OCI-LY1 (cell line): ENCODE data around the gene TMEM222.
A peak's percentile ranks its signal among the peaks of the same experiment; 100 is the strongest.

ENCODE experiments used
- H2AFZ ChIP-seq: fragments of 200-600 bp; sonication (generic), shearing (Covaris generic); 2 replicates; pipeline ENCODE4 v1.6.0; 2014; ENCODE audit warnings: antibody characterized with exemption, mild to moderate bottlenecking, low read length
- H3F3A ChIP-seq: fragments of 200-600 bp; sonication (generic), shearing (Covaris generic); 2 replicates; pipeline ENCODE4 v1.6.0; 2014; ENCODE audit warnings: mild to moderate bottlenecking, antibody characterized with exemption, low read length, moderate library complexity; ENCODE audit not compliant: insufficient read depth
- H3K27ac ChIP-seq: fragments of 200-600 bp; sonication (generic); 2 replicates; pipeline ENCODE4 v1.5.1; 2014; ENCODE audit warnings: low read length, mixed run types, mild to moderate bottlenecking, low read depth; ENCODE audit not compliant: poor library complexity, severe bottlenecking
- H3K27me3 ChIP-seq: fragments of 200-600 bp; sonication (generic); 2 replicates; pipeline ENCODE4 v1.6.0; 2014; ENCODE audit warnings: antibody characterized with exemption, mild to moderate bottlenecking, low read length, moderate library complexity; ENCODE audit not compliant: insufficient read depth
- H3K36me3 ChIP-seq: fragments of 200-600 bp; sonication (generic); 2 replicates; pipeline ENCODE4 v1.6.1; 2014; ENCODE audit warnings: mild to moderate bottlenecking, antibody characterized with exemption, low read length, moderate library complexity, mixed read lengths; ENCODE audit not compliant: insufficient read depth
- H3K4me1 ChIP-seq: fragments of 200-600 bp; sonication (generic); 2 replicates; pipeline ENCODE4 v1.5.1; 2014; ENCODE audit warnings: mild to moderate bottlenecking, low read length, moderate library complexity; ENCODE audit not compliant: insufficient read depth, severe bottlenecking
- H3K4me2 ChIP-seq: fragments of 200-600 bp; sonication (generic), shearing (Covaris generic); 2 replicates; pipeline ENCODE4 v1.6.1; 2014; ENCODE audit warnings: low read length
- H3K4me3 ChIP-seq: fragments of 200-600 bp; sonication (generic); 2 replicates; pipeline ENCODE4 v1.5.1; 2014; ENCODE audit warnings: low read length, low read depth, mild to moderate bottlenecking, mixed read lengths; ENCODE audit not compliant: poor library complexity, severe bottlenecking
- H3K79me2 ChIP-seq: fragments of 200-600 bp; shearing (Covaris generic); 2 replicates; pipeline ENCODE4 v1.6.1; 2016; ENCODE audit warnings: mixed run types, low read length, mixed read lengths; ENCODE audit not compliant: insufficient read depth
- H3K9ac ChIP-seq: fragments of 200-600 bp; sonication (generic), shearing (Covaris generic); 2 replicates; pipeline ENCODE4 v1.6.1; 2014; ENCODE audit warnings: mild to moderate bottlenecking, low read length, mixed read lengths
- H3K9me2 ChIP-seq: fragments of 200-600 bp; sonication (generic), shearing (Covaris generic); 2 replicates; pipeline ENCODE4 v1.6.1; 2014; ENCODE audit warnings: low read depth, mild to moderate bottlenecking, low read length, mixed read lengths
- H3K9me3 ChIP-seq: fragments of 200-600 bp; shearing (Covaris generic); 2 replicates; pipeline ENCODE4 v1.6.1; 2014; ENCODE audit warnings: low read length, mixed read lengths
- H4K20me1 ChIP-seq: fragments of 200-600 bp; sonication (generic), shearing (Covaris generic); 2 replicates; pipeline ENCODE4 v1.6.0; 2016; ENCODE audit warnings: mild to moderate bottlenecking, low read length; ENCODE audit not compliant: insufficient read depth
- EZH2 ChIP-seq: fragments of 200-600 bp; sonication (generic), shearing (Covaris generic); IDR thresholded peaks from 2 replicates; pipeline ENCODE4 v1.8.0; 2017; ENCODE audit warnings: borderline replicate concordance, mixed run types, mild to moderate bottlenecking, antibody characterized with exemption, low read length, moderate library complexity, mixed read lengths
- TF ChIP-seq, protein P1 (sequence below): fragments of 200-600 bp; sonication (generic), shearing (Covaris generic); IDR thresholded peaks from 2 replicates; pipeline ENCODE4 v1.5.1; 2017; ENCODE audit warnings: mild to moderate bottlenecking, antibody characterized with exemption, low read length, moderate library complexity, mixed read lengths

Gene TMEM222

DNA sequence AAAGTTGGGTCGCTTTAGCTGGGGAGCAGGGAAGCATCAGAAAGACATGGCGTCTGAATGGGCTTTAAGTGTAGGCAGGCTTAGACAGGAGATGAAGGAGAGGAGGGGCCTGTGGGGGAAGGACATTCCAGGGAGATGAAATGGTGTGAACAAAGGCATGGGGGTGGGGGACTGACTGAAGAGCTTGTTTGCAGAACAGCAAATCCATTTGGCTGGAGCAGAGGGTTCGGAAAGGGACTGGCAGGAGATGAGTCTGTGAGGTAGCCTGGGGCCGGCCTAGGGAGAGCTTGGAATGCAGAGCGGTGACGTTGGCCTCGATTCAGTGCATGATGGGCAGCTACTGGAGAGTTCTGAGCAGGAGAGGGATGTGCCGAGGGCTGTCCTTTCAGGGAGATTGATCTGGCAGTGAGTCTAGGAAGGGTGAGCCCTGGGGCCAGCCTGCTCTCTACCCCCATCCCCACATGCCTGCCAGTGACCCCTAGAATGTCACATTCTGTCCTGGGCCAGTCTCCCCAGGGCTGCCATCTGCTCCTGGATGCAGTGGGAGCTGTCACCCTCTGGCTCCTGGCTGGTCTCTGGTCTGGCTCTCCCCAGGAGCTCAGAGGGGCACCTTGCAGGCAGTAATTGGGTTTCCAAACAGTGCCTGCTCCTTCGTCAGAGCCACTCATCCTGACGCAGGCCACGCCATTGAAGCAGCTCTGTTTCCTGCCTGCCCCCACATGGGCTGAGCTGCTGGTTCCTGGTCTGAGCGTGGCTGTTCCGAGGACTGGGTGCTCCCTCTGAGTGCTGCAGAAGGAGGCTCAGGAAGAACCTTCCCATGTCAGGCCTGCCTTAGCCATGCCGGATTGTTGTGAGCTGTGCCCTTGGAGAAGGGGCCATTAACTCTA lies 22.3 kb upstream of the TMEM222 start:
- Histone ChIP-seq H3K9me2 (no peaks in the 10 kb centered on the region), H3K27me3 (no peaks in the 10 kb centered on the region), H3K27ac (no peak overlapping the region), H2AFZ (no peak overlapping the region), H3K9me3 (no peaks in the 10 kb centered on the region), H3K36me3 (peaks cover 19% of the 10 kb centered on the region; the same call in 1 of the 2 replicates), H3K4me1 (no peaks in the 10 kb centered on the region), H3K9ac (no peak overlapping the region), H3K79me2 (no peaks in the 10 kb centered on the region), H3K4me3 (no peak overlapping the region), H4K20me1 (no peaks in the 10 kb centered on the region), H3F3A (no peaks in the 10 kb centered on the region), H3K4me2 (no peak overlapping the region)
- TF ChIP-seq EZH2: no peak
- TF ChIP-seq, protein P1, sequence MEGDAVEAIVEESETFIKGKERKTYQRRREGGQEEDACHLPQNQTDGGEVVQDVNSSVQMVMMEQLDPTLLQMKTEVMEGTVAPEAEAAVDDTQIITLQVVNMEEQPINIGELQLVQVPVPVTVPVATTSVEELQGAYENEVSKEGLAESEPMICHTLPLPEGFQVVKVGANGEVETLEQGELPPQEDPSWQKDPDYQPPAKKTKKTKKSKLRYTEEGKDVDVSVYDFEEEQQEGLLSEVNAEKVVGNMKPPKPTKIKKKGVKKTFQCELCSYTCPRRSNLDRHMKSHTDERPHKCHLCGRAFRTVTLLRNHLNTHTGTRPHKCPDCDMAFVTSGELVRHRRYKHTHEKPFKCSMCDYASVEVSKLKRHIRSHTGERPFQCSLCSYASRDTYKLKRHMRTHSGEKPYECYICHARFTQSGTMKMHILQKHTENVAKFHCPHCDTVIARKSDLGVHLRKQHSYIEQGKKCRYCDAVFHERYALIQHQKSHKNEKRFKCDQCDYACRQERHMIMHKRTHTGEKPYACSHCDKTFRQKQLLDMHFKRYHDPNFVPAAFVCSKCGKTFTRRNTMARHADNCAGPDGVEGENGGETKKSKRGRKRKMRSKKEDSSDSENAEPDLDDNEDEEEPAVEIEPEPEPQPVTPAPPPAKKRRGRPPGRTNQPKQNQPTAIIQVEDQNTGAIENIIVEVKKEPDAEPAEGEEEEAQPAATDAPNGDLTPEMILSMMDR: no peak

DNA sequence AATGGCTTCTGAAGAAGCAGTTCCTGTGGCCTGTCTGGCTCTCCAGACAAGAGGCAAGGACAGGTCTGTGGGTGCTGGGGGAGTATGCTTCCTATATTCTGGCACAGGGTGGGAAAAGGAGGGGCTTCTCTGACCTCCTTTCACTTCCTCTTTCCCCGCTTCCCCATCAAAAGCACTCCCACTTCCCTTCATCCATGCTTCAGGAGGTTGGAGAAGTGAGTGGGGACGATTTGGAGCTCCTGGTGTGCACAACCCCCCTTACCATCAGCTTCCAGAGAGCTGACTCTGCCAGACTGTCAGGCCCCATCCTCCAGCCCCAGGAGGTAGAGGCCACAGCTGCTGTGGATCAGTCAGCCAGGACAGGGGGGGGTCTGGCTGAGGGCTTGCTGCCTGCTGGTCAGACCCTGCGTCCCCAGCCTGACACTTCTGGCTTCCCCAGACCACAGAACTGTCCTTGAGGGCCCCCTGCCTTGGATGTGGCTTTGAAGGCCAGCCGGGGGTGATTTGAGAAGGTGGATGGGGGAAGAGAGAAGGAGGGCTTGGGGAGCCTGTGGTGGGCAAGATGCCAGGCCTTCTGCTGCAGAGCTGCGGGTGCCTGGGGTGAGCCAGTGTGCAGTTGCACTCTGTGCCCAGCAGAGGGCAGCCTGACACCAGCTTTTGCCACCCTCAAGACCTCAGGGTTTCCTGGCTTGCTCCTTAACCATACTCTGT lies 21.5 kb upstream of the TMEM222 start:
- TF ChIP-seq, protein P1: peak; percentile 88
- no peak for TF ChIP-seq EZH2
- no peaks in the 10 kb centered on the region for H3K9me3 ChIP-seq
- H3K79me2 ChIP-seq: no peaks in the 10 kb centered on the region
- no peaks in the 10 kb centered on the region for H3K9me2 ChIP-seq
- no peaks in the 10 kb centered on the region for H3F3A ChIP-seq
- H3K9ac ChIP-seq: no peak overlapping the region
- no peaks in the 10 kb centered on the region for H4K20me1 ChIP-seq
- H3K36me3 ChIP-seq: peaks cover 18% of the 10 kb centered on the region; the same call in 1 of the 2 replicates
- no peak overlapping the region for H3K27ac ChIP-seq
- H3K4me2 ChIP-seq: no peak overlapping the region
- no peaks in the 10 kb centered on the region for H3K27me3 ChIP-seq
- H3K4me3 ChIP-seq: no peak overlapping the region
- no peak overlapping the region for H2AFZ ChIP-seq
- no peaks in the 10 kb centered on the region for H3K4me1 ChIP-seq

DNA sequence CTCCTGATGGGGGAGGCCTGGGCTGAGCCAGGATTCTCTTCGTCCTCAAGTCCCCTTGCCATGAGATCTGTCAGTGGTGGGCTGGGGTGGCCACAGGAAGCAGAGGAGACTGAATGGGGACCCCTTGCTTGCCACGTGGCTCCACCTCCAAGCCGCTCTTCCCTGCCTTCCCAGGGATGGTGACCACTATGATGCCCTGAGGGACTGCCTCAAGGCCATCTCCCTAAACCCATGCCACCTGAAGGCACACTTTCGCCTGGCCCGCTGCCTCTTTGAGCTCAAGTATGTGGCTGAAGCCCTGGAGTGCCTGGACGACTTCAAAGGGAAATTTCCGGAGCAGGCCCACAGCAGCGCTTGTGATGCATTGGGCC lies 20.9 kb upstream of the TMEM222 start:
- H3F3A ChIP-seq: no peaks in the 10 kb centered on the region
- H4K20me1 ChIP-seq: no peaks in the 10 kb centered on the region
- H3K9me2 ChIP-seq: no peaks in the 10 kb centered on the region
- TF ChIP-seq, protein P1: no peak
- TF ChIP-seq EZH2: no peak
- peaks cover 18% of the 10 kb centered on the region; the same call in 1 of the 2 replicates for H3K36me3 ChIP-seq
- no peaks in the 10 kb centered on the region for H3K4me1 ChIP-seq
- no peaks in the 10 kb centered on the region for H3K27me3 ChIP-seq
- no peak overlapping the region for H3K4me3 ChIP-seq
- H3K79me2 ChIP-seq: no peaks in the 10 kb centered on the region
- H3K27ac ChIP-seq: no peak overlapping the region
- no peak overlapping the region for H2AFZ ChIP-seq
- no peak overlapping the region for H3K4me2 ChIP-seq
- no peaks in the 10 kb centered on the region for H3K9me3 ChIP-seq
- no peak overlapping the region for H3K9ac ChIP-seq
